ENCODE measurements around the gene SLC16A6.
"Not testable (repeated sequence)": the region's sequence is repeated elsewhere in the genome, so short reads cannot be mapped to it uniquely, and the experiment has no call there.

The SLC16A6 gene

GRCh38 chr17:68309066-68309670, 18.2 kb upstream of the SLC16A6 start:
- DNase-seq (ENCODE audit: low read depth): not testable (repeated sequence)

DNA sequence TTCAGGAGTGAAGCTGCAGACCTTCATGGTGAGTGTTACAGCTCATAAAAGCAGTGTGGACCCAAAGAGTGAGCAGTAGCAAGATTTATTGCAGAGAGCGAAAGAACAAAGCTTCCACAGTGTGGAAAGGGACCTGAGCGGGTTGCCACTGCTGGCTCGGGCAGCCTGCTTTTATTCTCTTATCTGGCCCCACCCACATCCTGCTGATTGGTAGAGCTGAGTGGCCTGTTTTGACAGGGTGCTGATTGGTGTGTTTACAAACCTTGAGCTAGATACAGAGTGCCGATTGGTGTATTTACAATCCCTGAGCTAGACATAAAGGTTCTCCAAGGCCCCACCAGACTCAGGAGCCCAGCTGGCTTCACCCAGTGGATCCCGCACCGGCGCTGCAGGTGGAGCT, 17.6 kb upstream of the SLC16A6 start:
- not testable (repeated sequence) for DNase-seq (ENCODE audit: low read depth)

- DNase-seq (ENCODE audit: low read depth): no peak
These were observed 16.5 kb upstream of the SLC16A6 start for GRCh38 chr17:68307443-68307842.

DNA sequence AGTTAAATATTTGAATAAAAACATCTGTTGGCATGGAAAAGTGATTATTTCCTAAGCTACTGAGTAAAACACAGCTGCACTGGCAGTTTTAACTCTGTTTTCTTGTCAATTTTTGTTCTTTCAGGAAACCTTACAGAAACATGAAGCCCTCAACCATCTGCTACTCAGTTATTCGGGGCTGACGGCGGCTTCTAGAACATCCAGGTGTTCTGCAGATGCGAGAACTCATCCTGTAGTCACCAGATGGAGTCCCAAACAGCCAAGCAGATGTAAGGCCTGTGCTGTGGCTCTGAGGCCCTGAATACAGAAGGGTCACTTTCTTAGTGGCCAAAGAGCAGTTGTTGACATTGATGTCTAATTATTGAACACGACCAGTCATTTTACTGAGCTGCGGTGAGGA, 15.9 kb upstream of the SLC16A6 start:
- DNase-seq (ENCODE audit: low read depth): no peak

DNA sequence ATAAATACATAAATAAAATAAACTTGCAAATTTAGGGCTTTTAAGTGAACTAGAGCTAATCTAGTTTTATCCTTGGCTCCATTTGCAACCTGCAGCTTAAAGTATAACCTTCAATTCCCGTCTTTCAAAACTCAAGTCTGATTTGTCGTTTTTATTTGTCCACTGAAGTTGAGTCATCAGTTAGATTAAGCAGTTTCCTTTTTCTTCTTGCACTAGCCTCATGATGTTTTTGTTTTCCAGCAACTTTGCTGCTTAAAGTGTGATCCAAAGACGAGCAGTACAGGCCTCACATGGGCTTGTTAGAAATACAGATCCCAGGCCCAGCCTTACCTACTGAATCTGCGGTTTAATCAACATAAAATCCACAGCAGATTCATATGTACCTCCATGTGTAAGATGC, 14.2 kb upstream of the SLC16A6 start:
- no peak for DNase-seq (ENCODE audit: low read depth)

- DNase-seq (ENCODE audit: low read depth): no peak
These were observed 13.8 kb upstream of the SLC16A6 start for GRCh38 chr17:68304706-68305105.

DNA sequence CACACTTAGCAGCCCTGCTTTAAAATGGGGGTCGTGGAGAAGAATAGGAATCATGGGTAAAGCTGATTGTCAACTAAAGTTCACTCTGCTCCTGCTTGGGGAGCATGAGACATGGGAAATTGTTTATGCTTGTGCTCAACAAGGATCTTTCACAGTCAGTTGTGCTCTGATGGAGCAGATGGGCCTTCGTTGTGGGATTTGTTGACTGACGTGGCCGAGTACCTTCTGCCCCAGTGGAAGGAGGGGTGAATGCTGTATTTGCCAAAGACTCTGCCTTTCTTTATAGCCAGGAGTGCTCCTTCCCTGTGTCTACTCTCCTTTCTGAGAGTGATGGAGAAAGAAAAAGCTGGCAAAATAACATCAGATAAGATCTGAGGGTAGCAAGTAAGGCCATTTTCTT, 11.7 kb upstream of the SLC16A6 start:
- no peak for DNase-seq (ENCODE audit: low read depth)

DNA sequence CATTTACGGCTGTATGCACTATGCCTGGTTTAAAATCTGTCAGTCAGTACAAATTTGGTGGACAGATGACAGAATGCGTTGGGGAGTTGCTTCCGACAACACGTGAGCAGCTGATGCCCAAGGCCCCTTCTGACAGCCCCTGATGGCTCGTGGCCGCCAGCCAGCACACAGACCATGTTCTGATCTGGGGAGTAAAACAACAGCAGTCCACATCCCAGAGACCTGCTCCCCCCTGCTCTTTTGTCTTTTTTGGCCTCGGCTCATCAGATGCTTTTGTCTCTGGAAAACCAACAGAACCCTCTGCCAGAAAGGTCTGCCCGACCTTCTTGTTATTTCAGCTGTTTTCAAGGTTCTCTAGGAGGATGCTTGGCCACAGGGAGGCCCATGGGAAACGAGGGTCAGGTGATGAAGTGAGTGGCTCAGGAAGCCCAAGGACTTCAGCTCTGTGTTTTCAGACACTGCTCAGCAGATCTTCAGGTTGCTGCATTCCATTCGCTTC, 11.2 kb upstream of the SLC16A6 start:
- no peak for DNase-seq (ENCODE audit: low read depth)

GRCh38 chr17:68301438-68301959, 10.6 kb upstream of the SLC16A6 start:
- no peak for DNase-seq (ENCODE audit: low read depth)

GRCh38 chr17:68299817-68300216, 8.9 kb upstream of the SLC16A6 start:
- no peak for DNase-seq (ENCODE audit: low read depth)

DNA sequence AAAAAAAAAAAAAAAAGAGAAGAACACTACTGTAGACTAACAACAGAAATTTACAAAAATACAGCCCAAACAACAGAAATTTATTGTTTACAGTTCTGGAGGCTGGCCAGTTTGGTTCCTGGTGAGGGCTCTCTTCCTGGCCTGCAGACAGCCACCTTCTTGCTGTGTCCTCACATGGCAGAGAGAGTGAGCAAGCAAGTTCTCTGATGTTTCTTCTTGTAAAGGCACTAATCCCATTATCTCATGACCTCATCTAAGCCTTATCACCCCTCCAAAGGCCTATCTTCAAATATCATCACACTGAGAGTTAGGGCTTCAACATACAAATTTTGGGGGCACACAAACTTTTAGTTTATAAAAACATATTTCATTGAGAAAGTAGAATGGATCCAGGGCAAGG, 7.7 kb upstream of the SLC16A6 start:
- DNase-seq (ENCODE audit: low read depth): no peak

DNA sequence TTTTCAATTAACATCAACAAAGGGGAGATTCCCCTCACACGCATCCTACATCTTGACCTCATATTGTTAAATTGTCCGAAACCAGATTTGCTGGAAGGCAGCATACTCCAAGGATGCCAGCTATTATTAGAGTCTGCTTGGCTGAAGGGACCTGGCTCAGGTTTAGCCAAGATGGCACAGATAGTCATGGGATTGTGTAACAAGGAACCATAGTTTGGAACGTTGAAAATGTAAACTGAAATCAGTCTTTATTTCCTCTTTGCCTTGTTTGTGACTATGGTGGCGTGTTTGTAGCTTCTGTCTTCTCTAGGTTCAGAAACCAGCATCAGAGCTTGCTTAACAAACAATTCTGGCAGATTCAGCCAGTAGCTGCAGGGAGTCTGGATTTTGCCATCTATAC, 6.3 kb upstream of the SLC16A6 start:
- no peak for DNase-seq (ENCODE audit: low read depth)

DNA sequence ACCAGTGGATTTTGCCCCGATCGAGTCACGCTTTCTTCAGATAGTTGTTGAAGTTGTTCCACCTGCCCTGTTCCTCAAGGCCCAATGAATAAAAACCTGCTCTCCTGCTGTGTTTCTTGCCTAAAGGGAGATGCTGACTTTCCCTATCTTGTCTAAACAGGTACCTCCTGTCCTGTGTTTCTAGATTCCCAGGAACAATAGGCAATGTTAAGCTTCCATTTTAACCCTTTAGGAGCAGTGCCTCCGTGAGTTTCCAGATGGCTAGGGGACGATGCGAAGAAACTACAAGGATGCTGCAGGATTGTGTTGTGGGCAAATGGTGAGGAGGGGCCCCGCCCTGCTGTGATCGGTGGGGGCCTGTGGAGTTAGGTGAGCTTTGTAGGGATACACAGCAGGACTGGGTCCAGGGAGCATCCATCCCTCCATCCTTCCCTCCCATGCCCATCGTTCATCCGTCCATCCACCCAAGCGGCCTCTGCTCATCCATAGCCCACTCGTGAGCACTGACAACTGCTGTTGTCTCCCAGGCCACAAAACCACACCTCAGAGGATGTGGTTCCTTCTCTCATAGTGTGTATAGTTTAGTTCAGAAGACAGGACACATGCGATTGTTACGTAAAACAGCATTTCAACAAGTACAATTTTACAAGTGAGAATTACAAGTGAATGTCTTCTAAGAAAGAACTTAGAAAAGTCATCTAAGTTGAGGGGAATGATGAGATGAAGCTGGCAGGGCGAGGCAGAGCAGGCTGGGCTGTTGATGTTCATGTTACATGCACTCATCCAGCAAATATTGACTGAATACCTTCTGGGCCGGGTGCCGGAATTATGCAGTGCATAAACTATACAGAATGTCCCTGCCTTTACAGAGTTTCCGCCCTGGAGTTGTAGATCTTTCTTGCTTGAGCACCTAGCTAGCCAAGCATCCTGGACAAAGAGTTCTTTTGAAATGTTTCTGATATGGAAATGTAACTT, 5.6 kb upstream of the SLC16A6 start:
- no peak for DNase-seq (ENCODE audit: low read depth)

DNA sequence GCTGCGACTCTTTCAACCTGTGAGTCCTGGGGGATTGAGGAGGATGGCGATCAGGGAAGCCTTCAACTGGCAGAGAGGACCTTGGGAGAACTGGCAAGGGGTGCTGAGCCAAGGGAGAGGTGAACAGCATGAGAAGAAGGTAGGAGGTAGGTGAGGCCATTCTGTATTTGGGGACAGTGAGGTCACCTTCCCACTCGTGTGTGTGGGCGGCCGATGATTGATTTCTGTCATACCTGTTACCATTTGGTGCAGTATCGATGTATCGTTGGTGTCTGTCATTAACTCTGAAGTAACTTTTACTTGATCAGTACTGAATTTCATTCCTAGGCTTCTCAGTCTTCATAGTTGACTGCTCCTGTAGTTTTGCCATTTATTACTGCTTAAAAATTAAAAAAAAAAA, 4.2 kb upstream of the SLC16A6 start:
- DNase-seq (ENCODE audit: low read depth): no peak

GRCh38 chr17:68294617-68295016, 3.7 kb upstream of the SLC16A6 start:
- DNase-seq (ENCODE audit: low read depth): no peak

- DNase-seq (ENCODE audit: low read depth): no peak
These were observed 3.2 kb upstream of the SLC16A6 start for GRCh38 chr17:68294196-68294555.

DNA sequence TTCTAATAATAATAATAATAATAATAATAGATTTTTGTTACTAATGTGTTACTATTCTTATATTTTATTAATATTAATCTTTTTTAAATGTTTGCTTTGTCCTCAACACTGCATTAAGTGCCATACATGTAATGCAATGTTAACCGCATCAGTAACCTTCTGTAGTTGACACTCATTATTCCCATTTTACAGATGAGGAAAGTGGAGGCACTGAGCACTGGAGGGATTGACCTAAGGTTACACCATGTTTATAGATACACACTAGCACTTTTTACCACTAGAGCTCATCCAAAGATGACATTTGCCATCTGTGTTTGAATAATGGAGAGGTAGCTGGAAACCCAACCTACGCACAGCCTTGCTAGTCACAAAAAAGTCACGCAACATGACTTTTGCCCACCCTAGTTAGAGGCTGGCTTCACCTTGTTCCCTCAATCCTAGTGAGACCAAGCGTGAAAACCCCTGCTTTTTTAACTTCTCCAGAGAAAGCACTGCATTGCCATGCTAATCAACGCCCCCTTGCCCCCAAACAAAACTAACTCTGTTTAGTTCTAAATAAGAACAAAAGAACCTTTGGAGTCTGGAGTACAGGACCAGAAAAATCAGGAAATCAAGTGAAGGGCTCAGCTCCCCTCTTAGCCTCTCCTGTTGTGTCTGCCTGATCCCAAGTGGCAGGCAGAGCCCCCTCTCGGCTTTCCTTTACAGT, 2.7 kb upstream of the SLC16A6 start:
- DNase-seq (ENCODE audit: low read depth): no peak

GRCh38 chr17:68292689-68293040, 1.7 kb upstream of the SLC16A6 start:
- DNase-seq (ENCODE audit: low read depth): no peak

DNA sequence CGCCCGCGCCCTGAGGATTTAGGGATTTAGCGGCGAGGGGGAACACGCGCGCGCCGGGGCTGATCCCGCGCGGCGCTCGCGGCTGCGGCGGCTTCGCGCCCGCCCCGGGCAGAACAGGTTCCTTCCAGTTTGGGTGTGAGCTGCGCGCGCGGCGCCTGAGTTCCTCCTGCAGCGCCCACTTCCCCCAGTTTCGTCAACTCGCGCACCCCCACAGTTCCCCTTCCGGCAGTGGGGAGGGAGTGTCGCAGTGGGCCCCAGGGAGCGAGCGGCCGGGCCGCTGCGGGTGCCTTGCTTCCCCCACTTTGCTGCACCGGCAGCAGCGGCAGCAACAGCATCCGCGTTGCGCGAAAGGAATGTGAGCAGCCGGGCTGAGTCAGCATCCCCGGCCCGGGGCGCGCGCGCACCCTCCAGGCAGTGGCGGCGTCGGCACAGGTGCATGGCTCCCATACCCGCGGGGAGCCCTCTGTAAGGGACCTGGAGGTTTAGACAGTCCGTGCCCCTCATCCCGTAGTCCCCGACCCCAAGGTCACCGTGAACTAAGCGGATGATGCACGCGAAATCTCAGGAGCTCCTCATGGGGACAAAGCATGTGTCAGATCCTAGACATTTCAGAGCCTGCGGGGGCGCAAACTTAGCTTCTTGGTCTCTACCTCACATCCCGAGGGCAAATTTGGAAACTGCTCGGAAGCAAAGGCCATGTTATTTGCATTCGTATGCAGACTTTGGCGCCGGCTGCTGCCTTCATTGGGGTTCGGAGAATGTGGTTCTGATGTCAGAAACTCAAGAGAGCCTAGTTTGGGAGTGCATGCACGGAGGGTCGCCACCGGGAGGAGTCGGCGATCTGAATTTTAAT, 1.1 kb upstream of the SLC16A6 start:
- peak; percentile 38 for DNase-seq (ENCODE audit: low read depth)

DNA sequence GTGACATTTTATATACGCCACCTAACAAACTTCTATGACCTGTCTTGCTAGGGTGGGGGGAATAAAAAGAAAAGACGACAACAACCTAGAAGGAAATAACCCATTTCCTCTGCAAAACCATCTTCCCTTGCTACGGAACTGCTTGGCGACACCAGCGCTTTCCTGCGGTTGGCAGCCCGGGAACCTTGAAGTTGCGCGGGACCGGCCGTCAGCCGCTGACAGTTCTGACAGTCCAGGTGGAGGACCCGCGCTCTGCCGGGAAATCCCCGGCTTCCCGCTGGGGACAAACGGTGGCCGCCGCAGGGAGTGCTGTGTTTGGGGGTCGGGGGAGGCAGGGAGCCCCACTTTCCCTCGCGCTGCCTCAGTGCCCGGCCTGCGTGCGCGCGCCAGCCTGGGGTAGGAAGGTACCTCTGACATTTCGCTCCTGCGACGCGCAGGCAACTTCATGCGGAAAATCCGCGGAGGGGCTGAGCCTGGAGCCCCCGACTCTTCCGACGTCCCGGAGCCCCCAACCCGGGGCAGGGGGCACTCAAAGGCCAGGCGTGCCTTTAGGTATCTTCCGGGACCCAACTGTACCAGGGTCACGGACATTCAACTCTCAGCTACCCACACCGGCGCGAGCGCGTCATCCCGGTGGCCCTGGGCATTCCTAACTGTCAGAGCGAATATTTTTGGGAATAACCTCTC, 516 bp downstream of the SLC16A6 start:
- DNase-seq (ENCODE audit: low read depth): no peak

DNA sequence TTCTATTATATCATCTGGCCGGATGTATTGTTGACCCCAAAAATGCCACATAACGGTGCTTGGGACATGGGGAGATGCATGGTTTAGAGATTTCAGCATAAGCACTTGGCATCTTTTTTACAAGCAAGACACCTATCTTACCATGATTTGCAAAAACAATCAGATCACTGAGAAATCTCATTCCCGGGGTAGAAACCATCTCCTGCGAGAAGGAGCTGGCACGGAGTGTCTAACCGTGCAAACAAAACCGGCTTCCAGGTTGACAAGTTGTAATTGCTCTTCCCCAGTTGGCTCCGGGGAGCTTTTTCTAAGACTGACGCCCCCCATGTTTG, 1.0 kb downstream of the SLC16A6 start:
- no peak for DNase-seq (ENCODE audit: low read depth)
